ENCODE results near the gene CCDC142.
A peak's percentile ranks its signal among the peaks of the same experiment; 100 is the strongest.
"Not testable (repeated sequence)": the region's sequence is repeated elsewhere in the genome, so short reads cannot be mapped to it uniquely, and the experiment has no call there.

Gene CCDC142

GRCh38 chr2:74462054-74462785 lies 20.6 kb downstream of the CCDC142 start:
- Histone ChIP-seq H3K27ac (ENCODE audit: low read depth, low read length) (no peak overlapping the region), H3K4me1 (ENCODE audit: control insufficient read depth, insufficient read depth, low read length, unreplicated experiment) (no peaks in the 10 kb centered on the region), H3K79me2 (ENCODE audit: control insufficient read depth, insufficient read depth, low read length, unreplicated experiment) (peaks cover 26% of the 10 kb centered on the region)

DNA sequence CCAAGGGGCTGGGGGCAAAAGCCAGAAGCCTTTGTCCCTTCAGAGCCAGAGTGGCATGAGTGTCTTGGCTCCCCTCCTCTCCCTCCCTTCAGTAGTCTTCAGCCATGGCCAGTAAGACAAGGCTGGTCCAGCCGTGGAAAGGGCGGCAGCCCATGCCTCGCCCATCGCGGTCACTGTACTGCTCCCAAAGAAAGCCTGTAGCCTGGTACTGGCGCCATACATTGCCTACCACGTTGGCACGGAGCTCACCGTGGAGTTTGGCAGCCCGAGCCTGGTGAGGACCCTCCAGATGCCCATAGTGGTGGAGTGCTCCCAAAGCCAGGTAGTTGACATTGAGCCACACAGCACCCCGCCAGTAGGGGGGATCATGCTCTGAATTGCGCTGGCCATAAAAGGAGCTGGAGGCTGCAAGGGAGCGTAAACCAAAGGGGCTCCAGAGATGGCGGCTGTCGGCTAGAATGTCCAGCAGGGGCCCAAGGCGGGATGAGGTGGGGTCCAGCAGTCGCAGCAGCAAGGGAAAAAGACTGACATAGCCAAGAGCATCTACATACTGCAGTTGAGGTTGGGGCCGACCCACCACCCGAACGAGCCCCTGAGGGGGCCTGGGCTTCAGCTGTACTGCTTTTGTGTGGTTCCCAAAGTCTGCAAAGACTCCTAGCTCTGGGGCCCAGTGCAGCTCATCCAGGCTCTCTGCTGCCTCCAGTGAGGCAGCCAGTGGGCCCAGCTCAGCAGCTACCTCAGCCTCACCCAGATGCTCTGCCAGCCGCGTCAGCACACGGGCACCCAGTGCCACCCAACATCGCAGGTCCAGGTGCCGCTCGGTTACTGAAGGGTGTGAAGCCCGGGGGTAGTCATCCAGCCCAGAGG lies 21.4 kb downstream of the CCDC142 start:
- Histone ChIP-seq H3K79me2 (ENCODE audit: control insufficient read depth, insufficient read depth, low read length, unreplicated experiment) (peaks cover 26% of the 10 kb centered on the region), H3K4me1 (ENCODE audit: control insufficient read depth, insufficient read depth, low read length, unreplicated experiment) (peaks cover 5% of the 10 kb centered on the region), H3K4me3 (ENCODE audit: low read depth, low read length) (no peak overlapping the region), H3K36me3 (ENCODE audit: insufficient read depth, low read length) (no peaks in the 10 kb centered on the region), H3K27me3 (ENCODE audit: insufficient read depth, low read length) (no peaks in the 10 kb centered on the region), H2AFZ (ENCODE audit: low read length, unreplicated experiment) (no peak overlapping the region), H3K27ac (ENCODE audit: low read depth, low read length) (no peak overlapping the region)

More at GRCh38 chr2:74462054-74462785, 20.6 kb downstream of the CCDC142 start:
- H3K36me3 ChIP-seq (ENCODE audit: insufficient read depth, low read length): no peaks in the 10 kb centered on the region
- H2AFZ ChIP-seq (ENCODE audit: low read length, unreplicated experiment): no peak overlapping the region
- H3K4me3 ChIP-seq (ENCODE audit: low read depth, low read length): no peak overlapping the region
- no peaks in the 10 kb centered on the region for H3K27me3 ChIP-seq (ENCODE audit: insufficient read depth, low read length)

DNA sequence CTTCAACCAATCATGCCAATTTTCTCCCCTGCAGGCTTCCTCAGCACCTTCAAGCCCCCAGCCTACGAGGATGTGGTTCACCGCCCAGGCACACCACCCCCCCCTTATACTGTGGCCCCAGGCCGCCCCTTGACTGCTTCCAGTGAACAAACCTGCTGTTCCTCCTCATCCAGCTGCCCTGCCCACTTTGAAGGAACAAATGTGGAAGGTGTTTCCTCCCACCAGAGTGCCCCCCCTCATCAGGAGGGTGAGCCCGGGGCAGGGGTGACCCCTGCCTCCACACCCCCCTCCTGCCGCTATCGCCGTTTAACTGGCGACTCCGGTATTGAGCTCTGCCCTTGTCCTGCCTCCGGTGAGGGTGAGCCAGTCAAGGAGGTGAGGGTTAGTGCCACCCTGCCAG lies 22.6 kb downstream of the CCDC142 start:
- not testable (repeated sequence) for H3K36me3 ChIP-seq (ENCODE audit: insufficient read depth, low read length); H3K4me3 ChIP-seq (ENCODE audit: low read depth, low read length); H3K27ac ChIP-seq (ENCODE audit: low read depth, low read length); H3K27me3 ChIP-seq (ENCODE audit: insufficient read depth, low read length); H2AFZ ChIP-seq (ENCODE audit: low read length, unreplicated experiment)
- Histone ChIP-seq H3K4me1 (ENCODE audit: control insufficient read depth, insufficient read depth, low read length, unreplicated experiment) (peaks cover 17% of the 10 kb centered on the region), H3K79me2 (ENCODE audit: control insufficient read depth, insufficient read depth, low read length, unreplicated experiment) (peaks cover 29% of the 10 kb centered on the region)

- H3K27ac ChIP-seq (ENCODE audit: low read depth, low read length); H2AFZ ChIP-seq (ENCODE audit: low read length, unreplicated experiment); H3K27me3 ChIP-seq (ENCODE audit: insufficient read depth, low read length); H3K36me3 ChIP-seq (ENCODE audit: insufficient read depth, low read length): not testable (repeated sequence)
- Histone ChIP-seq H3K4me3 (ENCODE audit: low read depth, low read length) (peak overlapping the region; percentile 91), H3K4me1 (ENCODE audit: control insufficient read depth, insufficient read depth, low read length, unreplicated experiment) (peaks cover 17% of the 10 kb centered on the region), H3K79me2 (ENCODE audit: control insufficient read depth, insufficient read depth, low read length, unreplicated experiment) (peaks cover 24% of the 10 kb centered on the region)
These were observed 23.2 kb downstream of the CCDC142 start for GRCh38 chr2:74459503-74460118.

DNA sequence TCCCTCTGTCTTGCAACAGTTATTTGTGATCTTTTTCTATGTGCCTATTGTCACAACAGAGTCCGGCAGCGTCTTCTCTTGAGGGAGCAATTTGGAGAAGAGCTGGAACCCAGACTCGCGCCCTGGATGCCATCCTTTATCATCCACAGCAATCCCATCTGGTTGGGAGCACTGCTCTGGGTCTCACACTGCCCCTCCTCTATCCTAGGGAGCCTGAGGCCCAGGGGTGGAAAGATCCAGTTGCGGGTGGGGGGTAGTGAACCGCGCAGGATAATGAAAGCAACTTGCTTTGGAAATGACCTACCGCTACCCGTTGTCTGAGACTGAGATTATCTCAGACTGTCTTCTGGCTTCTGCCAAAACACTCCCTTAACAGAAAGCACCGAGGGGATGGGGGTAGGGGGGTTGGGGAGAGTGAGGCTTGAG lies 23.8 kb downstream of the CCDC142 start:
- H3K79me2 ChIP-seq (ENCODE audit: control insufficient read depth, insufficient read depth, low read length, unreplicated experiment): peaks cover 17% of the 10 kb centered on the region
- peak overlapping the region; percentile 17; the same call in 1 of the 2 replicates for H3K27ac ChIP-seq (ENCODE audit: low read depth, low read length)
- H3K4me3 ChIP-seq (ENCODE audit: low read depth, low read length): peak overlapping the region; percentile 91
- H3K36me3 ChIP-seq (ENCODE audit: insufficient read depth, low read length): no peaks in the 10 kb centered on the region
- no peak overlapping the region for H2AFZ ChIP-seq (ENCODE audit: low read length, unreplicated experiment)
- peaks cover 20% of the 10 kb centered on the region for H3K4me1 ChIP-seq (ENCODE audit: control insufficient read depth, insufficient read depth, low read length, unreplicated experiment)
- no peaks in the 10 kb centered on the region for H3K27me3 ChIP-seq (ENCODE audit: insufficient read depth, low read length)

- H3K36me3 ChIP-seq (ENCODE audit: insufficient read depth, low read length): no peaks in the 10 kb centered on the region
- H3K27me3 ChIP-seq (ENCODE audit: insufficient read depth, low read length): no peaks in the 10 kb centered on the region
- H3K79me2 ChIP-seq (ENCODE audit: control insufficient read depth, insufficient read depth, low read length, unreplicated experiment): peaks cover 17% of the 10 kb centered on the region
- peak within 1 kb of the TSS; percentile 83 for H3K27ac ChIP-seq (ENCODE audit: low read depth, low read length)
- peaks cover 20% of the 10 kb centered on the region for H3K4me1 ChIP-seq (ENCODE audit: control insufficient read depth, insufficient read depth, low read length, unreplicated experiment)
- peak within 1 kb of the TSS; percentile 91 for H3K4me3 ChIP-seq (ENCODE audit: low read depth, low read length)
- H2AFZ ChIP-seq (ENCODE audit: low read length, unreplicated experiment): peak within 1 kb of the TSS; percentile 84
These were observed 24.5 kb downstream of the CCDC142 start, which contains the start of gene WBP1 for GRCh38 chr2:74458132-74458937. Gene WBP1 (plus strand): TSS chr2:74458438. CDS start chr2:74458603, 165 bp downstream.

GRCh38 chr2:74457549-74458131 lies 25.2 kb downstream of the CCDC142 start:
- H3K4me1 ChIP-seq (ENCODE audit: control insufficient read depth, insufficient read depth, low read length, unreplicated experiment): peaks cover 20% of the 10 kb centered on the region
- peak overlapping the region; percentile 83 for H3K27ac ChIP-seq (ENCODE audit: low read depth, low read length)

GRCh38 chr2:74457129-74457548 lies 25.7 kb downstream of the CCDC142 start:
- Histone ChIP-seq H3K27me3 (ENCODE audit: insufficient read depth, low read length) (no peaks in the 10 kb centered on the region), H3K79me2 (ENCODE audit: control insufficient read depth, insufficient read depth, low read length, unreplicated experiment) (peaks cover 15% of the 10 kb centered on the region), H3K27ac (ENCODE audit: low read depth, low read length) (no peak overlapping the region), H3K4me1 (ENCODE audit: control insufficient read depth, insufficient read depth, low read length, unreplicated experiment) (peaks cover 20% of the 10 kb centered on the region), H3K4me3 (ENCODE audit: low read depth, low read length) (peak overlapping the region; percentile 91), H2AFZ (ENCODE audit: low read length, unreplicated experiment) (peak overlapping the region; percentile 80), H3K36me3 (ENCODE audit: insufficient read depth, low read length) (no peaks in the 10 kb centered on the region)

More at GRCh38 chr2:74457549-74458131, 25.2 kb downstream of the CCDC142 start:
- no peaks in the 10 kb centered on the region for H3K27me3 ChIP-seq (ENCODE audit: insufficient read depth, low read length)
- H3K4me3 ChIP-seq (ENCODE audit: low read depth, low read length): peak overlapping the region; percentile 91
- H3K36me3 ChIP-seq (ENCODE audit: insufficient read depth, low read length): no peaks in the 10 kb centered on the region
- H3K79me2 ChIP-seq (ENCODE audit: control insufficient read depth, insufficient read depth, low read length, unreplicated experiment): peaks cover 17% of the 10 kb centered on the region
- H2AFZ ChIP-seq (ENCODE audit: low read length, unreplicated experiment): peak overlapping the region; percentile 84

DNA sequence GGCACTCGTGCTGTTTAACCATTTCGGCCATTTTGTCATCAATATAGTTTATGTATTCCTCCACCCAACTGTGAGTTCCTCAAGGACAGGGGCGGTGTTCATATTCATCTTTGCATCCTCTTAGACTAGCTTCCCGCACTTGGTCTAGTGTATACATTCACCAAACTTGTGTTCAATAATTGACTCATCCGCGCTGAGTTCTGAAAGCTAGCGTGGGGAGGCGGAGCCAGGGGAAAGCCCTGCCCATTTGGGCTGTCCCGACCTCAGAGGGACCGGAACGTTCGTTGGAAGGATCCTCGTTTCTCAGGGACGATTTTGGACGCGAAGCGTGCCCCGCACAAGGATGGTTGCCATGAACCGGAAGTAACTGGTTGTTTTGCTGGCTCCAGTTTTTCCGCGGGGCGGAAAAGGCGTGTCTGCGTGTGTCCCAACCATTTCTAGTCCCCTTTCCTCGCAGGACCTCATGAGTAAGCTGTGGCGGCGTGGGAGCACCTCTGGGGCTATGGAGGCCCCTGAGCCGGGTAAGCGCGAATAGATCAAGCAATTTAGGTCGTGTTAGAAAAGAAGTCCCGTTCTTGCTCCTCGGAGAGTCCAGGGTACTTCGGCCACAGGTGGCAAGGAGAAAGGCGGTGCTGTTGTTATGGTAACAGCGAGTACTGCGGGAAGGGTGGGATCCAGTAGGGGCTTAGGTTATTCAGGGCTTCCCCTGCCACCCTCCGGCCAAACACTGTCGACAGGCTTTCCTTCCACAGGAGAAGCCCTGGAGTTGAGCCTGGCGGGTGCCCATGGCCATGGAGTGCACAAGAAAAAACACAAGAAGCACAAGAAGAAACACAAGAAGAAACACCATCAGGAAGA lies 27.9 kb downstream of the CCDC142 start, which contains the start of gene INO80B:
Gene INO80B (plus strand): TSS at position 434 of the 858 bp plus-strand sequence. CDS start 30 bp downstream, at position 464.
- Histone ChIP-seq H3K27ac (ENCODE audit: low read depth, low read length) (no peak within 1 kb of the TSS), H3K4me3 (ENCODE audit: low read depth, low read length) (peak within 1 kb of the TSS; percentile 91), H3K4me1 (ENCODE audit: control insufficient read depth, insufficient read depth, low read length, unreplicated experiment) (peaks cover 20% of the 10 kb centered on the region), H2AFZ (ENCODE audit: low read length, unreplicated experiment) (peak within 1 kb of the TSS; percentile 70), H3K27me3 (ENCODE audit: insufficient read depth, low read length) (no peaks in the 10 kb centered on the region), H3K36me3 (ENCODE audit: insufficient read depth, low read length) (no peaks in the 10 kb centered on the region), H3K79me2 (ENCODE audit: control insufficient read depth, insufficient read depth, low read length, unreplicated experiment) (peaks cover 13% of the 10 kb centered on the region)

All from ACC112 (cell line).